COR-L47 (cell line): ENCODE results near the gene TPRN.
"Not testable (repeated sequence)": the region's sequence is repeated elsewhere in the genome, so short reads cannot be mapped to it uniquely, and the experiment has no call there.

Experiments
- DNase-seq: peaks from one replicate; lab custom pipeline; 2025; lab: John Stamatoyannopoulos, UW

The TPRN gene

GRCh38 chr9:137200311-137201204 is at the start of gene TPRN:
TPRN (minus strand) TSS chr9:137200741; CDS start chr9:137200711, 30 bp downstream.
- peak; percentile 100 for DNase-seq

- DNase-seq: no peak
Observed at GRCh38 chr9:137247916-137248175, 47.3 kb upstream of the TPRN start.

GRCh38 chr9:137247135-137247915 is 46.8 kb upstream of the TPRN start:
- no peak for DNase-seq

GRCh38 chr9:137245450-137246421 is 45.2 kb upstream of the TPRN start:
- no peak for DNase-seq

GRCh38 chr9:137244486-137245449 is 44.2 kb upstream of the TPRN start:
- peak; percentile 64 for DNase-seq

GRCh38 chr9:137243626-137244485 is 43.3 kb upstream of the TPRN start:
- DNase-seq: no peak

- not testable (repeated sequence) for DNase-seq
Observed at GRCh38 chr9:137243266-137243625, 42.7 kb upstream of the TPRN start.

- no peak for DNase-seq
Observed at GRCh38 chr9:137242269-137243203, 42.0 kb upstream of the TPRN start.

- no peak for DNase-seq
Observed at GRCh38 chr9:137241490-137242268, 41.1 kb upstream of the TPRN start.

GRCh38 chr9:137240841-137241489 is 40.4 kb upstream of the TPRN start, which contains the start of gene TUBB4B:
TUBB4B (plus strand) TSS chr9:137241287; CDS start chr9:137241361, 74 bp downstream.
- peak; percentile 99 for DNase-seq

GRCh38 chr9:137240318-137240840 is 39.8 kb upstream of the TPRN start:
- peak; percentile 75 for DNase-seq

- not testable (repeated sequence) for DNase-seq
Observed at GRCh38 chr9:137239541-137240200, 39.1 kb upstream of the TPRN start.

- peak; percentile 86 for DNase-seq
Observed at GRCh38 chr9:137237759-137238726, 37.5 kb upstream of the TPRN start.

GRCh38 chr9:137236936-137237421 is 36.4 kb upstream of the TPRN start:
- no peak for DNase-seq
